HS-5 (cell line): Measurements from ENCODE around the gene RAP1GAP2.
"Not testable (repeated sequence)": the region's sequence is repeated elsewhere in the genome, so short reads cannot be mapped to it uniquely, and the experiment has no call there.

Source experiments
- DNase-seq: peaks from one replicate; pipeline ENCODE4 v3.0.0-alpha.2; 2012; ENCODE audit warnings: low read depth

The RAP1GAP2 gene

DNA sequence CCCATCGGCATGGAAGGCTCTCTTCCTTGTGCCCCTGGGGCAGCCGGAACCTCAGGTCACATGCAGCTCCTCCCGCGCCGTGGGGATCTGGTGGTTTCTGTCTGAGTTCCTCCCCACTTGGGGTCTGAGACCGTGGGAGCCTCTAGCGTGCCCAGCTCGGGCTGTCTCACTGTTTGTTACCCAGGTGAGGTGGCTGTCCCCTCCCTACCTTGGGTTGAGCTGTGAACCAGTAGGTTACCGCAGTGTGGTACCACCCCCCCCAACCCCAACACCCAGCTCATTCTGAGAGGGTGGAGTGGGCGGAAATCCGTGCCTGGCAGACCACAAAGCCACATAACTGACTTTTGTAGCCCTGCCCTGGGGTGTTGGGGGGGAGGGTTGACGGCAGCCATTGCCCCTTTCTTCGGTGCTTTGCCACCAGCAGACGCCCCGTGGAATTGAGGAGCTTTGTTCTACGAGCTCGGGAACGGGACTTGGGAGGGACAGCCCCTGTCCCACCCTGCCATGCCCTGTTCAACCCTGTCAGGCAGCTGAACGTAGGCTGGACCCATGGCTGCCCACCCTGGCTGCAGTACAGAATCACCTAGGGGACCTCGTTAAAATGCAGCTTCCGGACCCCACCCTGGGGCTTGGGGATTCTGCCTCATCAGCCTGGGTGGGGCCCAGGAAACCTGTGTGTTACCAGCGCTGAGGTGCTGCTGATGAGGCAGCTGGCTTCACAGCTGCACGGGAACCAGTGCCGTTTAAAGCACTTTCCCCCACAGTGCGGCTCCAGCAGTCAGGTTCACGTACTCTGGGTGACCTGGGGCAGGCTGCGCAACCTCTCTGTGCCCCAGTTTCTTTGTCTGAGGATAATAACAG is 18.5 kb downstream of the RAP1GAP2 start:
- DNase-seq, result no peak

DNA sequence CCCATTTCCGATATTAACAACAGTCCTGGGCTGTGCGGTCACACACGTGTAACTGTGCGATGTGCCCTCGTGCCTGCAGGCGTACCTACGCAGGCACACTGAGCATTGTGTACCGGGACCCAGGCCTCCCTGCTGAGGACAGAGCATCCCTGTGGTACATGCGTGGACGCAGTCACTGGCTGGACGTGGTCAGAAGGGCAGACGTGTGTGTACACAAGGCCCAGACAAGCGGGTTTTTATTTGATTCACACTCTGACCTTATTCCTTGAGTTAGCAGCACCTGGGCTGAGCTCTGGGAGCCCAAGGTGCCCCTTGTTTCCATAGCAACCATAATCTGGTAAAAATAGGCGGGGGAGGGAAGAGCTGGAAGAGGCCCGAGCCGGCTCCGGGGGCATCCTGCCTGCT is 19.5 kb downstream of the RAP1GAP2 start:
- no peak for DNase-seq

- no peak for DNase-seq
These were observed 20.4 kb downstream of the RAP1GAP2 start for GRCh38 chr17:2816688-2817087.

- DNase-seq, result not testable (repeated sequence)
These were observed 23.1 kb downstream of the RAP1GAP2 start for GRCh38 chr17:2819294-2819693.

- no peak for DNase-seq
These were observed 23.8 kb downstream of the RAP1GAP2 start for GRCh38 chr17:2819921-2820501.

GRCh38 chr17:2821868-2822267 is 25.6 kb downstream of the RAP1GAP2 start:
- DNase-seq, result no peak

DNA sequence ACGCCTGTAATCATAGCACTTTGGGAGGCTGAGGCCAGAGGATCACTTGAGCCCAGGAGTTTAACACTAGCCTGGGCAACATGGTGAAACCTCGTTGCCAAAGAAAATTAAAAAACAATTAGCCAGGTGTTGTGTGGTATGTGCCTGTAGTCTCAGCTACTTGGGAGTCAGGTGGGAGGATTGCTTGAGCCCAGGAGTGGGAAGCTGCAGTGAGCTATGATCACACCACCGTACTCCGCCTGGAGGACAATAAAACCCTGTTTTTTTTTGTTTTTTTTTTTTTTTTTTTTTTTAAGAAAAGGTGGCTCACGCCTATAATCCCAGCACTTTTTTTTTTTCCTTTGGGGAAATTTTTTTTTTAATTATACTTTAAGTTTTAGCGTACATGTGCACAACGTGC is 26.1 kb downstream of the RAP1GAP2 start:
- DNase-seq, result no peak

- DNase-seq, result no peak
These were observed 29.2 kb downstream of the RAP1GAP2 start for GRCh38 chr17:2825253-2825970.

DNA sequence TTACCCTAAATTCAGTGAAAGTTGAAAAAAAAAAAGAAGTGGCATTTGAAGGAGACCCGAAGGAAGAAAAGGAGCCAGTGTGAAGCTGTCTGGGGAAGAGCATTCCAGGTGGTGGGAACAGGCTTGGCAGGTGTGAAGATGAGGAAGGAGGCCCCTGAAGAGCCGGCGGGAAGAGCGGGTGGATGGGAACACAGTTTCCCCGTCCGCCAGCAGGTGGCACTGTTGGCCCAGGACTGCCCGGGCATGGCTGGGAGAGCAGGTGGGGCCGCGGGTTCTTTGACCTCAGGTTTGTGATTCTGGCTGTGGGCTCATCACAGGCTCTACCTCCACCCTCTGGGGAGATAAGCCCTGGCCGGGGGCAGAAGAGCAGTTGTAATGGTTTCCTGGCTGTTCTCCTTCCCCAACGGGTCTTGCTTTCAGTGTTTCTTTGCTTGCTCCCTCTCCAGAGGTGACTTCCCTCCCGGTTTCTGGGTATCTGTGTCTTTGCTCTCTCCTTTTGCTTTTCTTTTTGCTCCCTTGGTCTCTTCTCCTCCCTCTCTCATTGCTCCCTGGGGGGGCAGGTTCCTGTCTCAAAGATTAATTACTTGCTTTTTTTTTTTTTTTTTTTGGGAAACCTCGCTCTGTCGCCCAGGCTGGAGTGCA is 32.3 kb downstream of the RAP1GAP2 start:
- DNase-seq, result no peak

GRCh38 chr17:2830678-2831077 is 34.4 kb downstream of the RAP1GAP2 start:
- no peak for DNase-seq

DNA sequence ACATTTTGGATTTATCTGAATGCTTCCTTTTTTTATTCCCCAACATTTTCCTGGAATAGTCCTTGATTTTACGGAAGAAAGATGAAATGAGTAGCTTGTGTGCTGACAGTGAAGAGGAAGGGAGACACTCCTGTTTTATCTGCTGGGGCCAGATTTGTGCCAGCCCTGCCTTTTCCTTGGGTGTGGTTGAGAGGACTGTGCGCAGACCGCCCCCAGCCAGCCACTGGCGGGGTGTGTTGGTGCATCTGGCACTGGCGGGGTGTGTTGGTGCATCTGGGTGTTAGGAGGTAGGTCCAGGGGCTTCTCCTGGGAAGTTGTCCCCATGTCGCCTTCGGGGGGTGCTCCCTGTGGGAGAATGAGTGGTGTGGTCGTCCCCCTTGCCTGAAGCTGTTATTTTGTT is 39.5 kb downstream of the RAP1GAP2 start:
- no peak for DNase-seq

DNA sequence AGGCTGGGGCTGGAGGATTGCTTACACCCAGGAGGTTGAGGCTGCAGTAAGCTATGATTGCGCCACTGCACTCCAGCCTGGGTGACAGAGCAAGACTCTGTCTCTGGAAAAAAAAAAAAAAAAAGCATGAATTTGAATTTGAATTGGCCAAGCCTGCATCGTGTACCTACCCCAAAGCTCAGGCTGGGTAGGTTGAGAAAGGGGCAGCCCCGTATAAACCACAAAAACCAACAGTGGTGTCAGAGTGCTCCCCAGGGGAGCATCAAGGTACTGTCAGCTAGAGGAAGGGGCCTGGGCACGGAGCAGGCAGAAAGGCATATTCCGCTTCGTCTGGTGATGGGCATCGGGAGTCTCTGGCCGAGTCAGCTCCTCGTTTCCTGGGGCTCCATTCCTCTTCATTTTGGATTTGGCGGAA is 40.9 kb downstream of the RAP1GAP2 start:
- DNase-seq, result no peak

DNA sequence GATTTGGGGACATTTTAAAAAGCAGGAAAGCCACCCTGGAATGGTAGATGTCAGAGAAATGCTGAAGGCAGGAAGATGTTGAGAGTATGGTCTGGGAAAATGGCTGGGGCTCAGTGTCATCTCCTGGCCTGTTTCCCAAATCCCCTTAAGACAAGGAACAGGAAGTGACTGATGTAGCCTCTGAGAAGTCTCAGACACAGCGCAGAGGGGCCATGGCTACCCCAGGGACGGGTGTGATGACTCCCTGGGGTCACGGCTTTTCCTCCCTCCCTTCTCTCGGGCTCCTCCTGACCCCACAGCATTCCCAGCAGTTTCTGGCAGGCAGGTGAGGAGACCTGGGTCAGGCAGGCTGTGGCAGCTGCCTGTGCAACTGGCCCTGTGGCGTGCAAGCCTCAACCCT is 45.4 kb downstream of the RAP1GAP2 start:
- DNase-seq, result no peak

DNA sequence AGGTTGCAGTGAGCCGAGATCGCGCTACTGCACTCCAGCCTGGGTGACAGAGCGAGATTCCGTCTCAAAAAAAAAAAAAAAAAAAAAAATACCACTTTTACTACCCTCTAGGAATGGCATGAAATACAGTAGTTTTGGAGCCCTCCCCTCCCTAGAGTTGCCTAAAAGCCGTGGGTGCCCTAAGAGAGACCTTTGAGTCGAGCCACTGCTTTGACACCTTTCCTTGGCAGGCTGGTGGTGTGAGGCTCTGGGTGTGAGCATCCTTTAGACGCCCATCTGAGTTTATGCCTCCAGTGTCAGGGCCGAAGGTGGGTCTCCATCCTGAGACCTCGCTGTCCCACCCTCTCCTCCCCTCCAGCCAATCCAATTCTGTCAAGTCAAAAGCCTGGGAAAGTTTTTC is 46.2 kb downstream of the RAP1GAP2 start:
- DNase-seq, result no peak

DNA sequence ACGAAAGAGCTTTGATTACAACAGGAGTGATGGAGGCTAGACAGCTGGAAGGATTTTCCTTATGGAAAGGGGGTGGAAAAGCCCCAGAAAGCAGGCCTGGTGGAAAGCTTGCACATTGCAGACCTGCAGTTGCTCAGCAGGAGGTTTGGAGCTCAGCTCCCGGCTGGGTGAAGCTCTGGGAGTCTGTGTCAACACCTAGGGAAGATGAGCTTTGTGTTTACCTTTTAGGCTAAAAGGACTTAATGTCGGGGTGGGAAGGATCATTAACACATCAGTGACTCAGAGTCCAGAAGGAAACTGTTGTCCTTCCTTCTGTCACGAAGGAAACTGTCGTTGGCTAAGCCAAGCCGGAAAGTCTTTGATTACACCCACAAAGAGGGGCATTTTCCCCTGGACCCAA is 48.2 kb downstream of the RAP1GAP2 start:
- no peak for DNase-seq

DNA sequence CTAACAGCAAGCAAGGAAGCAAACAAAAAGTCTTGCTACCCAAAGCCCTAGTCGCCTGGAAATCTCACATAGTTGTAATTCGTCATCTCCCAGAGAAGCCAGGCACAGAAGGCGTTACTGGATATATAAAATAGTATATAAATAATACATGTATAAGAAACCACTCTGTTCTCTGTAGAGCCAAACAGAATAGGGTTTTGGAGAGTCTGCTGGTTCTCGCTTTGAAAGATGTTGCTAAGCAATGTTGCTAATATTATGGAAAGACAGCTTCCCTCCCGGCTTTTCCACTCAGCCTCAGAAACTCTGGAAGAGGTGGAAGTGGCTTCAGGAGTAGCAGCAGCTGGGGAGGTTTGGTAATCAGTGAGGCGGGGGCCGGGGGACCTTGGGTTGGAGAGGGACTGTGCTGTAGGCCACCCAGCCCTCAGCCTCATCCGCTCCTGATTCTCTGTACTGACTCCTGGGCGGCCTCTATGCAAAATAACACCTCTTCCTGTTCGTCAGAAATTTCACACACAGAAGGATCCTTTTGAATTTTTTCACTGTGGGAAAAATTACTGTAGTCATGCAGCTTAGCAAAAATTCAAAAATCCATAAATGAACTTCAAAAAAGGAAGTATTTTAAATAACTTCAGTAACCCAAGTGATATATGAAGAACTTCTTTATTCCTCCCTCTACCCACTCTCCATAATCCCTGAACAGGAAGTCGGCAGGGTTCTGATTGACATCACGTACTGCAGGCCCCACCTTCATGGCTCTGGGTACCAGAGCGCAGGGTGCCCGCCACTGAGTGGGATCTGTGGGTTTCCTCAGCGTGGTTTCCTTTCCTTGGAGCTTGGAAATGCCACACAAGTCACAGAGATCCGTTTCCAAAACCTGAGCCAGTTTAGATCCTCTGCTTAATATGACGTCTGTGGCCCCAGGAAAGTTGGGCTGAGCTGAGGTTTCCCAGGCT is 51.4 kb downstream of the RAP1GAP2 start:
- no peak for DNase-seq

GRCh38 chr17:2849327-2849670 is 53.1 kb downstream of the RAP1GAP2 start:
- no peak for DNase-seq

- DNase-seq, result no peak
These were observed 54.8 kb downstream of the RAP1GAP2 start for GRCh38 chr17:2850991-2851390.

DNA sequence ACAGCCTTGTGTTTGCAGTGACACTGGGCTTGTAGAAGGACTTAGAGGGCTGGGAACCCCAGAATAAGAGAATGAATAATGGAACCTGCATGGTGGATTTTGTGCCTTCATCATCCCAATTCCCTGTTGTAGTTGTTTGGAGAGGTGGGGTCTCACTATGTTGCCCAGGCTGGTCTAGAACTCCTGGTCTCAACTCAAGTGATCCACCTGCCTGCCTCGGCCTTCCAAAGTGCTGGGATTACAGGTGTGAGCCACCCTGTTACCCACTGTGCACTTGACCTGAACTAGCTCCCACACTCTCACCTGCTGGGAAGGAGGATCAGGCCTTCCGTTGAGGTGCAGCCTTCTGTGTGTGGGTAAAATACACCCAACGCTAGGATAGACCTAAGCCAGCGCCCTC is 55.4 kb downstream of the RAP1GAP2 start:
- no peak for DNase-seq

- DNase-seq, result no peak
These were observed 56.0 kb downstream of the RAP1GAP2 start for GRCh38 chr17:2852221-2852620.

DNA sequence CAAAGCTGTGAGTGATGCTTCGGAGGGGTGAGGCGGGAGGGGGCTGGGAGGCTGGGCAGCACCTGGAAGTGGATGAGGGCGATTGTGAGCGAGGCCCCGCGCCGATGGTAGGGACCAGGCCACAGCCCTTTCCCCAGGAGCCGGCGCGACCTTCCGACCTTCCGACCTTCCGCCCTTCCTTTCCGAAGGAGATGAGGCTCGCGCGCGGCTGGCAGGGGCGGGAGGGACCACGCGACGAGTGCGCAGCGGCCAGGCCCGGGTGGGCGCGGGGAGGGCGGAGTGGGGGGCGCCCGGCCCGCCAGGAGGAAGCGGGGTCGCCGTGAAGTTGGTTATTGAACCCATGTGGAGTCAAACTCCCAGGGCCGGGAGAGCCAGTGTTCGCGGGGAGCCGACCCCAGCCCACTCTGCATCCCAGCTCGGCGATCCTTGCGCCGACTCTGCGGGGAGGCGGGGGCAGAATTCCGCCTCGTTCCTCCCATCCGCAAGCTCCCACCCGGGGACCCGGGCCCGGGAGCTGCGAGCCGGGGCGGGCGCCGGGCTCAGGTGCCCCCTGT is 56.6 kb downstream of the RAP1GAP2 start:
- no peak for DNase-seq
